Measurements from ENCODE around the gene FLNB. TPM values are rescaled to one million over a fixed set of nuclear protein-coding genes. Genes with fewer than 3 reads are reported as not detected.
"Not testable (repeated sequence)": the region's sequence is repeated elsewhere in the genome, so short reads cannot be mapped to it uniquely, and the experiment has no call there.

The FLNB gene
- total RNA-seq, 1 experiment from 2014 or later = 20.7 TPM

GRCh38 chr3:58055314-58055713 is 47.1 kb downstream of the FLNB start:
- in situ Hi-C loops (cut with HindIII; ENCODE audit: low pct_unique_long_range_greater_than_20kb, low sequenced_read_pairs) = no loop called here
- no peak for DNase-seq (ENCODE audit: low read depth, low spot score)

- DNase-seq (ENCODE audit: low read depth, low spot score) = not testable (repeated sequence)
Measured at GRCh38 chr3:58055891-58056290, 47.7 kb downstream of the FLNB start.

GRCh38 chr3:58058361-58059263 is 50.4 kb downstream of the FLNB start:
- DNase-seq (ENCODE audit: low read depth, low spot score) = no peak

More at GRCh38 chr3:58055891-58056290, 47.7 kb downstream of the FLNB start:
- in situ Hi-C loops (cut with HindIII; ENCODE audit: low pct_unique_long_range_greater_than_20kb, low sequenced_read_pairs) = not testable (repeated sequence)

GRCh38 chr3:58059349-58060321 is 51.4 kb downstream of the FLNB start:
- no peak for DNase-seq (ENCODE audit: low read depth, low spot score)

More at GRCh38 chr3:58058361-58059263, 50.4 kb downstream of the FLNB start:
- in situ Hi-C loops (cut with HindIII; ENCODE audit: low pct_unique_long_range_greater_than_20kb, low sequenced_read_pairs) = no loop called here

GRCh38 chr3:58062472-58062871 is 54.2 kb downstream of the FLNB start:
- DNase-seq (ENCODE audit: low read depth, low spot score) = no peak
- in situ Hi-C loops (cut with HindIII; ENCODE audit: low pct_unique_long_range_greater_than_20kb, low sequenced_read_pairs) = no loop called here

More at GRCh38 chr3:58059349-58060321, 51.4 kb downstream of the FLNB start:
- in situ Hi-C loops (cut with HindIII; ENCODE audit: low pct_unique_long_range_greater_than_20kb, low sequenced_read_pairs) = no loop called here

- in situ Hi-C loops (cut with HindIII; ENCODE audit: low pct_unique_long_range_greater_than_20kb, low sequenced_read_pairs) = no loop called here
- no peak for DNase-seq (ENCODE audit: low read depth, low spot score)
Measured at GRCh38 chr3:58063022-58063815, 55.0 kb downstream of the FLNB start.

GRCh38 chr3:58064923-58065638 is 56.9 kb downstream of the FLNB start:
- in situ Hi-C loops (cut with HindIII; ENCODE audit: low pct_unique_long_range_greater_than_20kb, low sequenced_read_pairs) = no loop called here
- DNase-seq (ENCODE audit: low read depth, low spot score) = no peak

GRCh38 chr3:58065700-58066167 is 57.5 kb downstream of the FLNB start:
- DNase-seq (ENCODE audit: low read depth, low spot score) = no peak
- in situ Hi-C loops (cut with HindIII; ENCODE audit: low pct_unique_long_range_greater_than_20kb, low sequenced_read_pairs) = no loop called here

- in situ Hi-C loops (cut with HindIII; ENCODE audit: low pct_unique_long_range_greater_than_20kb, low sequenced_read_pairs) = no loop called here
- no peak for DNase-seq (ENCODE audit: low read depth, low spot score)
Measured at GRCh38 chr3:58066842-58067241, 58.6 kb downstream of the FLNB start.

GRCh38 chr3:58068122-58068809 is 60.0 kb downstream of the FLNB start:
- DNase-seq (ENCODE audit: low read depth, low spot score) = no peak
- in situ Hi-C loops (cut with HindIII; ENCODE audit: low pct_unique_long_range_greater_than_20kb, low sequenced_read_pairs) = no loop called here

- in situ Hi-C loops (cut with HindIII; ENCODE audit: low pct_unique_long_range_greater_than_20kb, low sequenced_read_pairs) = no loop called here
- no peak for DNase-seq (ENCODE audit: low read depth, low spot score)
Measured at GRCh38 chr3:58071480-58071971, 63.3 kb downstream of the FLNB start.

GRCh38 chr3:58072052-58072762 is 64.0 kb downstream of the FLNB start:
- in situ Hi-C loops (cut with HindIII; ENCODE audit: low pct_unique_long_range_greater_than_20kb, low sequenced_read_pairs) = no loop called here
- no peak for DNase-seq (ENCODE audit: low read depth, low spot score)

GRCh38 chr3:58072763-58073130 is 64.5 kb downstream of the FLNB start:
- no peak for DNase-seq (ENCODE audit: low read depth, low spot score)
- in situ Hi-C loops (cut with HindIII; ENCODE audit: low pct_unique_long_range_greater_than_20kb, low sequenced_read_pairs) = no loop called here

GRCh38 chr3:58073301-58074108 is 65.3 kb downstream of the FLNB start:
- DNase-seq (ENCODE audit: low read depth, low spot score) = no peak
- in situ Hi-C loops (cut with HindIII; ENCODE audit: low pct_unique_long_range_greater_than_20kb, low sequenced_read_pairs) = no loop called here
